ENCODE results near the gene MAPK6.
"Not testable (repeated sequence)": the region's sequence is repeated elsewhere in the genome, so short reads cannot be mapped to it uniquely, and the experiment has no call there.

Gene MAPK6

GRCh38 chr15:51973775-51974174, 45.2 kb upstream of the MAPK6 start:
- no peak for DNase-seq (ENCODE audit: low read depth)
- TF ChIP-seq CTCF (IDR thresholded peaks at IDR 0.05; ENCODE audit: insufficient read depth, low read depth, low read length, missing control alignments): no peak
- no peak overlapping the region for H3K4me3 ChIP-seq (ENCODE audit: low read length)

GRCh38 chr15:51982013-51982769, 36.8 kb upstream of the MAPK6 start:
- peak; percentile 62 for TF ChIP-seq CTCF (IDR thresholded peaks at IDR 0.05; ENCODE audit: insufficient read depth, low read depth, low read length, missing control alignments)
- H3K4me3 ChIP-seq (ENCODE audit: low read length): no peak overlapping the region

GRCh38 chr15:51982770-51983103, 36.3 kb upstream of the MAPK6 start:
- DNase-seq (ENCODE audit: low read depth): peak; percentile 72
- no peak for TF ChIP-seq CTCF (IDR thresholded peaks at IDR 0.05; ENCODE audit: insufficient read depth, low read depth, low read length, missing control alignments)

More at GRCh38 chr15:51982013-51982769, 36.8 kb upstream of the MAPK6 start:
- peak; percentile 77 for DNase-seq (ENCODE audit: low read depth)

GRCh38 chr15:51991141-51991540, 27.9 kb upstream of the MAPK6 start:
- H3K4me3 ChIP-seq (ENCODE audit: low read length): no peak overlapping the region
- TF ChIP-seq CTCF (IDR thresholded peaks at IDR 0.05; ENCODE audit: insufficient read depth, low read depth, low read length, missing control alignments): no peak
- no peak for DNase-seq (ENCODE audit: low read depth)

More at GRCh38 chr15:51982770-51983103, 36.3 kb upstream of the MAPK6 start:
- no peak overlapping the region for H3K4me3 ChIP-seq (ENCODE audit: low read length)

- TF ChIP-seq CTCF (IDR thresholded peaks at IDR 0.05; ENCODE audit: insufficient read depth, low read depth, low read length, missing control alignments): no peak
- peak; percentile 87 for DNase-seq (ENCODE audit: low read depth)
- no peak overlapping the region for H3K4me3 ChIP-seq (ENCODE audit: low read length)
These were observed 26.1 kb upstream of the MAPK6 start for GRCh38 chr15:51992953-51993352.

- no peak for TF ChIP-seq CTCF (IDR thresholded peaks at IDR 0.05; ENCODE audit: insufficient read depth, low read depth, low read length, missing control alignments)
- no peak overlapping the region for H3K4me3 ChIP-seq (ENCODE audit: low read length)
- DNase-seq (ENCODE audit: low read depth): no peak
These were observed 16.7 kb upstream of the MAPK6 start for GRCh38 chr15:52002351-52002750.

GRCh38 chr15:52003089-52003488, 15.9 kb upstream of the MAPK6 start:
- not testable (repeated sequence) for H3K4me3 ChIP-seq (ENCODE audit: low read length); DNase-seq (ENCODE audit: low read depth)
